Heart left ventricle (tissue), 13 donors: ENCODE measurements around the gene HBQ1.

Experiments
- CTCF ChIP-seq, 12 donors: fragments of 200-600 bp; sonication (generic) in 4 of 12; IDR thresholded peaks; one replicate each; pipeline versions ENCODE4 v1.5.0 to v1.8.0; 2018 to 2022; ENCODE audit warnings: antibody characterized with exemption in 12 of 12, mild to moderate bottlenecking in 5 of 12
- POLR2A ChIP-seq, 2 donors: fragments of 450-650 bp; IDR thresholded peaks; one replicate each; pipeline ENCODE4 v1.6.1; 2017; ENCODE audit warnings: antibody characterized with exemption in 2 of 2, mild to moderate bottlenecking in 2 of 2, moderate library complexity in 2 of 2
- donor health status: ischemic (EF 13 %, LVEDD 7.1; RV severe dilation, severe dysfunction).
- donor health status: DM: no; HTN: yes; CAD: no.
- donor health status: DM: no; HTN: no; CAD: no.
- donor health status: ischemic (EF 25% LVEDD 6.9; RV normal size, moderate dysfunction).
- donor health status: ischemic (EF 25% LVEDD 5.7; RV mildly dilated, moderate dysfunction).
- donor health status: ischemic (EF 35%, LVEDD 5.7; RV mildly dilated, moderate dysfunction).
- donor health status: nonischemic (EF 11% LVEDD 7.7; RV severe dilation, severe dysfunction).
- donor health status: DM: yes; HTN: yes; CAD: no.
- donor health status: PGD.
- donor health status: ischemic (EF 29% LVEDD 5.4; RV normal size, mild dysfunction).
- donor health status: nonischemic (EF 23%, LVEDD 6.1; RV moderate dilation, normal function).

- TF ChIP-seq CTCF (IDR thresholded peaks at IDR 0.05) = no peak
- TF ChIP-seq POLR2A (IDR thresholded peaks at IDR 0.05) = no peak
Measured at GRCh38 chr16:154217-155030, 25.8 kb upstream of the HBQ1 start.
